ENCODE measurements around the gene ORM2.

The ORM2 gene

GRCh38 chr9:114370251-114370967 is 40.7 kb downstream of the ORM2 start:
- no peak for DNase-seq (ENCODE audit: low read depth, low spot score)

GRCh38 chr9:114370968-114371320 is 41.3 kb downstream of the ORM2 start:
- DNase-seq (ENCODE audit: low read depth, low spot score) = no peak

GRCh38 chr9:114371343-114371944 is 41.8 kb downstream of the ORM2 start:
- DNase-seq (ENCODE audit: low read depth, low spot score) = no peak

- DNase-seq (ENCODE audit: low read depth, low spot score) = no peak
Measured at GRCh38 chr9:114371973-114372917, 42.6 kb downstream of the ORM2 start.

- no peak for DNase-seq (ENCODE audit: low read depth, low spot score)
Measured at GRCh38 chr9:114372921-114373448, 43.3 kb downstream of the ORM2 start.

GRCh38 chr9:114373960-114374730 is 44.5 kb downstream of the ORM2 start:
- no peak for DNase-seq (ENCODE audit: low read depth, low spot score)

GRCh38 chr9:114374936-114375335 is 45.3 kb downstream of the ORM2 start:
- DNase-seq (ENCODE audit: low read depth, low spot score) = no peak

- DNase-seq (ENCODE audit: low read depth, low spot score) = no peak
Measured at GRCh38 chr9:114375386-114376175, 45.9 kb downstream of the ORM2 start.

GRCh38 chr9:114376586-114377445 is 47.1 kb downstream of the ORM2 start:
- DNase-seq (ENCODE audit: low read depth, low spot score) = no peak

- DNase-seq (ENCODE audit: low read depth, low spot score) = no peak
Measured at GRCh38 chr9:114378016-114378415, 48.3 kb downstream of the ORM2 start.

GRCh38 chr9:114378883-114379282 is 49.2 kb downstream of the ORM2 start:
- DNase-seq (ENCODE audit: low read depth, low spot score) = no peak

All from ELF-1 (cell line).